ENCODE results near the gene ZNF316. TPM values are rescaled to one million over a fixed set of nuclear protein-coding genes. Genes with fewer than 3 reads are reported as not detected.
"Not testable (repeated sequence)": the region's sequence is repeated elsewhere in the genome, so short reads cannot be mapped to it uniquely, and the experiment has no call there.

The ZNF316 gene
- total RNA-seq, 2 donors from 2014 or later, result 29.1 to 69.5 TPM

GRCh38 chr7:6628045-6628444 is 9.1 kb upstream of the ZNF316 start:
- no peak for TF ChIP-seq POLR2A (IDR thresholded peaks at IDR 0.05)
- no peak for TF ChIP-seq CTCF (IDR thresholded peaks at IDR 0.05)
- DNase-seq (no peak), ATAC-seq (no peak)
- 83 to 94% methylated on average over 6 of the region's 6 CpGs for WGBS, 2 donors
- no peak overlapping the region for H3K27ac ChIP-seq
- H3K4me1 ChIP-seq, result no peaks in the 10 kb centered on the region
- H3K4me3 ChIP-seq, result no peak overlapping the region
- H3K9me3 ChIP-seq, result no peaks in the 10 kb centered on the region
- no peaks in the 10 kb centered on the region for H3K27me3 ChIP-seq
- H3K36me3 ChIP-seq (replicated peaks in 1 of 2; ENCODE audit: insufficient read depth in 1 of 2, low read depth in 2 of 2), result no peaks in the 10 kb centered on the region
- intact Hi-C loops (cut with DNase I), result no loop called here

DNA sequence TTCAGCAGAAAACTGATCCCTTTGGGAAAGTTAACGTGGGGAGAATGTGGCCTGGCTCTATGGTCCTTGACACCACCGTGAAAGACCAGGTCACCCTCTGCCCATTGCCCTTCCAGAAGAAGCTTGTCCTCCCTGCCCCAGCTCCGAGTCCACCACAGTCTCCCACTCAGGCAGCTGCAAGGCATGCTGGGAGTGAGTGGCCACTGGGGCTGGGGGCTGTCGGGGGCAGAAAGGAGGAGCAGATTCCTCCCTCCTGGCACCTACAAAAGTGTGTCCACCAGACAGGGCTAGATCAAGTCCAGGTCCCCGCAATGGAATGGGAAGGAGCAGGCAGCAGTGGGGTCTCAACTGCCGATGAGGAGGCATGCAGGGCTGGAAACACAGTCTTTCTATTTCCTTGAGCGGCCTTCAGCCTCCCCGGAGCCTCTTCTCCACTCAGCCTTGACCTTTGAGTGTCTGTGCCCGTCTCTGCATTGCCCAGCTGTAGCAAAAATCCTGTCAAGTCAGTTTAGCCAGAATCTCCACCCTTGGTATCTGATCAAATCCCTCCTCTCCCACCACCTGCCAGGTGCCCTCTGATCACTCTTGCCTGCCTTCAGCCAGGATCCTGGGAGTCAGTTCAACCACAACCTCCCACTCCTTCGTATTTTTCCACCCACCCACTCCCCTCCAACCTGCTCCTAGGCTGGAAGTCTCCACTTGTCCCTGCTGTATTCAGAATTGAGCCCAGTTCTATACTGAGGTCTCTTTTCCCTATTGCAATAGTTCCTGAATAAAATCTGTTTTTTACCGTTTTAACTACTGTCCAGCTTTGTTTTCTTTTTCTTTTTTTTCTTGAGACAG is 6.9 kb upstream of the ZNF316 start:
- DNase-seq, result no peak
- Histone ChIP-seq H3K4me3 (no peak overlapping the region), H3K9me3 (no peaks in the 10 kb centered on the region), H3K27me3 (no peaks in the 10 kb centered on the region), H3K36me3 (replicated peaks in 1 of 2; ENCODE audit: insufficient read depth in 1 of 2, low read depth in 2 of 2) (no peaks in the 10 kb centered on the region), H3K27ac (no peak overlapping the region), H3K4me1 (no peaks in the 10 kb centered on the region)
- no peak for ATAC-seq
- TF ChIP-seq CTCF (IDR thresholded peaks at IDR 0.05) (no peak), POLR2A (IDR thresholded peaks at IDR 0.05) (no peak)
- intact Hi-C loops (cut with DNase I), result no loop called here
- 49 to 56% methylated on average over 9 to 11 of the region's 11 CpGs for WGBS, 2 donors

DNA sequence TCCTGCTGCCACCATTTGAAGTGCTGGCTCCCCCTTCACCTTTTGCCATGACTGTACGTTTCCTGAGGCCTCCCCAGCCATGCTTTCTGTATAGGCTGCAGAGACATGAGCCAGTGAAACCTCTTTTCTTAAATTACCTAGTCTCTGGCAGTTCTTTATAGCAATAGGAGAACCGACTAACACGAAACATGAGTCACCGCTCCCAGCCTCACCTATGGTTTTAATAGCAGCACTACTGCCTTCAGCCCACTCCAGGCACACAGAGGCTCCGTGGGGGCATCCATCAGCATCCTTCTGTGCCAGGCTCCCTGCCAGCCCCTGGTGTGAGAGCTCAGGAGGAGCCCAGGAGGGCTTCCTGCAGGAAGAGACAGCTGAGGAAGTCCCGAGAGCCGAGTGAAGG is 5.5 kb upstream of the ZNF316 start:
- Histone ChIP-seq H3K4me1 (peaks cover 6% of the 10 kb centered on the region), H3K27ac (no peak overlapping the region), H3K4me3 (no peak overlapping the region), H3K36me3 (replicated peaks in 1 of 2; ENCODE audit: insufficient read depth in 1 of 2, low read depth in 2 of 2) (no peaks in the 10 kb centered on the region), H3K9me3 (no peaks in the 10 kb centered on the region), H3K27me3 (no peaks in the 10 kb centered on the region)
- WGBS, 2 donors, result 63 to 69% methylated on average over 7 of the region's 7 CpGs
- no peak for ATAC-seq
- no peak for DNase-seq
- TF ChIP-seq CTCF (IDR thresholded peaks at IDR 0.05) (no peak), POLR2A (IDR thresholded peaks at IDR 0.05) (no peak)
- intact Hi-C loops (cut with DNase I), result no loop called here

GRCh38 chr7:6634021-6634420 is 3.1 kb upstream of the ZNF316 start:
- no peak overlapping the region for H3K27ac ChIP-seq
- no peak overlapping the region for H3K4me3 ChIP-seq
- peaks cover 21% of the 10 kb centered on the region for H3K4me1 ChIP-seq
- H3K36me3 ChIP-seq (replicated peaks in 1 of 2; ENCODE audit: insufficient read depth in 1 of 2, low read depth in 2 of 2), result no peaks in the 10 kb centered on the region
- no peak for ATAC-seq
- no peak for DNase-seq
- H3K27me3 ChIP-seq, result no peaks in the 10 kb centered on the region
- intact Hi-C loops (cut with DNase I), result no loop called here
- H3K9me3 ChIP-seq, result no peaks in the 10 kb centered on the region
- 62 to 78% methylated on average over 8 of the region's 8 CpGs for WGBS, 2 donors
- no peak for TF ChIP-seq POLR2A (IDR thresholded peaks at IDR 0.05)
- TF ChIP-seq CTCF (IDR thresholded peaks at IDR 0.05), result no peak

GRCh38 chr7:6634971-6635370 is 2.1 kb upstream of the ZNF316 start:
- intact Hi-C loops (cut with DNase I); DNase-seq: not testable (repeated sequence)
- 75 to 80% methylated on average over 5 of the region's 5 CpGs for WGBS, 2 donors

More at GRCh38 chr7:6634971-6635370, 2.1 kb upstream of the ZNF316 start:
- not testable (repeated sequence) for H3K27ac ChIP-seq; ATAC-seq; H3K9me3 ChIP-seq; H3K36me3 ChIP-seq (replicated peaks in 1 of 2; ENCODE audit: insufficient read depth in 1 of 2, low read depth in 2 of 2); H3K27me3 ChIP-seq; H3K4me3 ChIP-seq
- H3K4me1 ChIP-seq, result peaks cover 21% of the 10 kb centered on the region

Data from body of pancreas (tissue), 4 donors.